ENCODE data around the gene CSMD2.

CSMD2 gene

DNA sequence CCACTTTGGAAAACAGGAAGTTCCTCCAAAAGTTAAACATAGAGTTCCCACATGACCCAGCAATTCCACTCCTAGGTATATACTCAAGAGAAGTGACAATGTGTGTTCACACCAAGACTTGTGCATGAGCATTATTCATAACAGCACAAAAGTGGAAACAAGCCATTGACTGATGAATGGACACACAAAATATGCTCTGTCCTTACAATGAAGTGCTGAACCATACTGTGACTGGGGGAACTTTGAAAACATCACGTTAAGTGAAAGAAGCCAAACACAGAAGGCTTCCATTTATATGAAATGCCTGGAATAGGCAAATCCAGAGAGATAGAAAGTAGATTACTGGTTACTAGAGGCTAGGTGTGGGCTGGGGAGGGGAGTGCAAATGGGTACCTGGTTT is 542.3 kb downstream of the CSMD2 start:
- TF ChIP-seq, protein P1, sequence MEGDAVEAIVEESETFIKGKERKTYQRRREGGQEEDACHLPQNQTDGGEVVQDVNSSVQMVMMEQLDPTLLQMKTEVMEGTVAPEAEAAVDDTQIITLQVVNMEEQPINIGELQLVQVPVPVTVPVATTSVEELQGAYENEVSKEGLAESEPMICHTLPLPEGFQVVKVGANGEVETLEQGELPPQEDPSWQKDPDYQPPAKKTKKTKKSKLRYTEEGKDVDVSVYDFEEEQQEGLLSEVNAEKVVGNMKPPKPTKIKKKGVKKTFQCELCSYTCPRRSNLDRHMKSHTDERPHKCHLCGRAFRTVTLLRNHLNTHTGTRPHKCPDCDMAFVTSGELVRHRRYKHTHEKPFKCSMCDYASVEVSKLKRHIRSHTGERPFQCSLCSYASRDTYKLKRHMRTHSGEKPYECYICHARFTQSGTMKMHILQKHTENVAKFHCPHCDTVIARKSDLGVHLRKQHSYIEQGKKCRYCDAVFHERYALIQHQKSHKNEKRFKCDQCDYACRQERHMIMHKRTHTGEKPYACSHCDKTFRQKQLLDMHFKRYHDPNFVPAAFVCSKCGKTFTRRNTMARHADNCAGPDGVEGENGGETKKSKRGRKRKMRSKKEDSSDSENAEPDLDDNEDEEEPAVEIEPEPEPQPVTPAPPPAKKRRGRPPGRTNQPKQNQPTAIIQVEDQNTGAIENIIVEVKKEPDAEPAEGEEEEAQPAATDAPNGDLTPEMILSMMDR (IDR thresholded peaks at IDR 0.05; ENCODE audit: low read depth, low read length), result no peak
- no peak for DNase-seq (ENCODE audit: extremely low read depth, low read depth)

DNA sequence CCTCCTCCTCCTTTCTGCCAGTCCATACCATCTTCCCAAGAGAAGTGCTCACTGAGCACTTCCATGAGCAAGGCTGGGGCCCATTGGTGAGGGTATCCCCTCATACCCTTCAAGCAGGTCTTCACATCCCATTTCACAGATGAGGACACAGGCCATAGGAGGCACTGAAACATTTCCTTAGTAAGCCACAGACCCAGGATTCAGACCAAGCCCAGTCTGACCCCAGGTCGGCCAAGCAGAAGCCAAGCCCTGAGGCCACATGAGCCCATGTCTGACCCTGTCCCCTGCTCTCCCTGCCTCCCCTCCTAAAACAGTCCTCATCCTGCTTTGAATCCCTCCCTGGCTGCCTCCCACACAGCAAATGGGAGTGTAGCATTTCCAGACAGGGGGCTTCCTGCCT is 546.4 kb downstream of the CSMD2 start:
- TF ChIP-seq, protein P1 (IDR thresholded peaks at IDR 0.05; ENCODE audit: low read depth, low read length), result no peak
- DNase-seq (ENCODE audit: extremely low read depth, low read depth), result no peak

DNA sequence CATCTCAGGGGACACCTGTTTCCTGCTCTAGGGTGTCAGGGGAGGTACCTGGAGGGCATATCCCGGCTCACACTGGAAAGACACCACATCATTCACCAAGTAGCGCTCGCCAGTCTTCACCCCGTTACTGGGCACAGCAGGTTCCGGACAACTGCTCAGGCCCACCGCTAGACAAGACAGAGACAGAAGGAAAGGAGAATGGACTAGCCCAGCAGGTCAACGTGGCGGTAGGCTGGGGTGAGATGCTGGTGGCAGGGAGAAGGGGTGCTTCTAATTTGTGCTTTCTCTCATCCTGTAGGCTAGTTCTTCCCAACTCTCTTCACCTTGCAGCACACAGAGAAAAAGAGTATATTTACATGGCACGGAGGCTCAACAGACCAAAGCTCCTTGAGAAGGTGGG is 547.6 kb downstream of the CSMD2 start:
- DNase-seq (ENCODE audit: extremely low read depth, low read depth), result no peak
- TF ChIP-seq, protein P1 (IDR thresholded peaks at IDR 0.05; ENCODE audit: low read depth, low read length), result no peak

DNA sequence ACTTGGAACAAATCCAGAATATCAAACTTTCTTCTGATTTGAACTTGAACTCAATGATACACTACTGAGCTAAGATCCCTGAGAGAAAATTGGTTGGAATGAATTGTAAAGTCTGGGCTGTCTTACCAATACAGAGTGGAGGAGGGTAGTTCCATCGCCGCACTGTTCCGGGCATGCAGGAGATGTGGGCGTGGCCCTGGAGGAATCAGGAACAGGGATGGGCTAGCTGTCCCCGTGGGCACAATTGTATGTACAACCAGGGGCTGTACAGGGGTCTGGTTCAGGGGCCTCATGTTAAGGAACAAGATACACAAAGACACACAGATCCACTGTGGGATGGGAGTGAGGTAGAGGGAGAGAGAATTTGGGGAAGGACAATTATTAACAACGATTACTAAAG is 548.2 kb downstream of the CSMD2 start:
- TF ChIP-seq, protein P1 (IDR thresholded peaks at IDR 0.05; ENCODE audit: low read depth, low read length), result no peak
- DNase-seq (ENCODE audit: extremely low read depth, low read depth), result no peak

DNA sequence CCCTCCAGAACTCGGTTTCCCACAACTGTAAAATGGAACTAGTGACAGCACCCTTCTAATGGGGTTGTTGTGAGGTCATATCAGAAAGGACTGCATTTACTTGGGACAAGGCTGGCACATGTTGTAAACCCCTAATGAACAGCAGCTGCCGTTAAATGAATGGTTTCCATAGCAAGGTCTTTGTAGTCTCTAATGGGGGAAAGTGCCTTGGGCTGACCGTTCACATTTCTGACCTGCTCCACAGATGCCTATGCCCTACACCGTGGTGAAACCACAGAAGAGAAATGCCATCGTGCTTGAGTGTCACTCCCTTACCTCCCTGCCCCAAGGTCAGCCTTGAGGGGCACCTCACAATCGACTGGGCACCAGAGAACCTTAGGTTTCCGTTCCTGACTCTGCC is 549.5 kb downstream of the CSMD2 start:
- TF ChIP-seq, protein P1 (IDR thresholded peaks at IDR 0.05; ENCODE audit: low read depth, low read length), result no peak
- no peak for DNase-seq (ENCODE audit: extremely low read depth, low read depth)

DNA sequence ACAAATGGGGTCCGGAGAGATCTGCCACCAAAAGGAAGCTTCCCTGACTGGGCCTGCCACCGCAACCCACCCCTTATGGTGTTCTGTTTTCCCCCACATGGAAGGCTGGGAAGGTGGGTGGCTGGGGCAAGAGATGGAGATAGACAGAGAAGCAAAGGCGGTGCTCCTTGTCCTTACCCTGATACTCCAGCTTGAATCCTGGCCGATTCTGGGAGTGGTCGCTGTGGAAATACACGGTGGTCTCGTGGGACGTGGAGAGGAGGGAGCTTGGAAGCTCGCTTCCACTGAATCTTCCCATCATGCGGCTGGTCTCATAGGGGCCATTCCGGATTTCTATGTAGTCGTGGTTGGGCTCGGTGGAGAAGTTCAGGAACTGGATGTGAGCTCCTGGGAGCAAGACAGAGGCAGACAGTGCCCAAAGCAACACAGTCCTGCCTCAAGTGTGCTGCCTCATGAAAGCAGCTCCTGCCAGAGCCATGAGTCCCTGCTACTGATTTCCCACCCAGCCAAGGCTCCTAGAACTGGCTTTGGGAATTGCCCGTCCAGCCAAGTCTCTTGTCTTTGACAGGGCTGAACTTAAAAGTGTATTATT is 554.1 kb downstream of the CSMD2 start:
- TF ChIP-seq, protein P1 (IDR thresholded peaks at IDR 0.05; ENCODE audit: low read depth, low read length), result no peak
- DNase-seq (ENCODE audit: extremely low read depth, low read depth), result no peak

DNA sequence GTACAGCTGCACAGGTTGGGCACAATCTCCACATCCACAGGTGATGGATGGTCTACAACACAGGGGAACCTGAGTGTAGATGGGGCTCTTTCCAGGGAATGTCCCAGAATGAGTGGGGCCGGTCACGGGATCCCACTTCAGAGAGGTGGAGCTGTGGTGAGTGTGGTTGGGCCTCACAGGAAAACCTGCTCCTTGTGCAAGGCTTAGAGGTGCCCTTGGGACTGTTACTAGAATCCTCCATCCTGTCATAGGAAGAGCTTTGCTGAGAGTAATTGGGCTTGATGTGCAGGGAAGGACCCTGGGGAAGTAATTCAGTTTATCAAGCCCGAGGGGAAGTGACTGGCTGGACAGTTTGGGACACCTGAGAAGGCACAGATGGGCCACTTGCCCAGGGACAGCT is 554.6 kb downstream of the CSMD2 start:
- no peak for DNase-seq (ENCODE audit: extremely low read depth, low read depth)

More for the DNA sequence above, 554.6 kb downstream of the CSMD2 start:
- TF ChIP-seq, protein P1 (IDR thresholded peaks at IDR 0.05; ENCODE audit: low read depth, low read length), result no peak

Measured in AG09319 (cell line).